Measurements from ENCODE around the gene EEIG2.

GRCh38 chr1:108565512-108565911 lies 5.6 kb downstream of the EEIG2 start:
- TF ChIP-seq CTCF (IDR thresholded peaks at IDR 0.05; ENCODE audit: low read depth, low read length) (no peak), POLR2A (IDR thresholded peaks at IDR 0.05; ENCODE audit: extremely low read depth, insufficient read length) (no peak), MAX (IDR thresholded peaks at IDR 0.05; ENCODE audit: low read depth, low read length) (no peak), MYC (IDR thresholded peaks at IDR 0.05; ENCODE audit: low read depth, low read length) (no peak)

All from NB4 (cell line).